Glomerular visceral epithelial cell (primary cell): Measurements from ENCODE around the gene CLSTN2.
A peak's percentile ranks its signal among the peaks of the same experiment; 100 is the strongest.

Experiments
- DNase-seq: peaks from one replicate; pipeline ENCODE4 v3.0.0-alpha.2; 2016; ENCODE audit errors: extremely low spot score

The CLSTN2 gene

GRCh38 chr3:140593766-140594165 lies 658.8 kb downstream of the CLSTN2 start:
- no peak for DNase-seq

DNA sequence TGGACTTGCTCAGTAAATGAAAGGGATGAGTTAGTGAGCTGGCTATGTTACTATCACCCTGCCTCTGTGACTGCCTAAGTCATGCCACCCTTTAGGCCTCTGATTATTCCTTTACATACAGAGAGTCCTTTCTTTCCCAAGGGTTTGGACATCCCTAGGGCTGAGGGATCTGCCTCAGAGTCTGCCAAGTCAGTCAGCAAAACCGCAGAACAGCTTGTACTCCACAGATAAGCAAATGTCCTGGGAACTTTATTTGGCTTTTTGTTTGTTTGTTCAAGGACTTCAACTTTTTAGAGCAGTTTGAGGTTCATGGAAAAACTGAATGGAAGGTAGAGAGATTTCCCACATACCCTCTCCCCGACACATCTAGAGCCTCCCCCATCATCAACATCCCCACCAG lies 660.3 kb downstream of the CLSTN2 start:
- no peak for DNase-seq

- DNase-seq = no peak
These were observed 662.4 kb downstream of the CLSTN2 start for GRCh38 chr3:140597364-140597763.

GRCh38 chr3:140597792-140598191 lies 662.8 kb downstream of the CLSTN2 start:
- no peak for DNase-seq

- no peak for DNase-seq
These were observed 664.0 kb downstream of the CLSTN2 start for GRCh38 chr3:140599009-140599408.

DNA sequence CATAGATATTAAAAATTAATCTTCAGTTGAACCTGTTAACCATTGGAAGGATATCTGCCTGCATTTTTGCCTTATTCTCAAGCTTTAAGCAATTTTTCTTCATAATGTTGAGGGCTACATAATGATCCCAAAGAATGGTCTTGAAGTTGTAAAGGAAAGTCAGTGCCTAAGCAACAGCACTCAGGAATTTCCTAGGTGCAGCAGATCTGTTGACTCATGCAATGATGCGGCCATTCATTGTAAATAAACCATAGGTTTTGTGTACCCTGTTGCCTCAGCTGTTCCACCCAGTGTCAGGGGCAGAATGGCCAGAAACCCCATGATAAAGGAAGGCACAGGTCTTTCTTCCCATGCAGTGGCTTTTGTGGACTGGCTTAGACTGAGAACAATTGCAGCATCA lies 664.5 kb downstream of the CLSTN2 start:
- DNase-seq = no peak

GRCh38 chr3:140601881-140602280 lies 666.9 kb downstream of the CLSTN2 start:
- no peak for DNase-seq

GRCh38 chr3:140602781-140603180 lies 667.8 kb downstream of the CLSTN2 start:
- peak; percentile 74 for DNase-seq

- no peak for DNase-seq
These were observed 668.8 kb downstream of the CLSTN2 start for GRCh38 chr3:140603766-140604165.

DNA sequence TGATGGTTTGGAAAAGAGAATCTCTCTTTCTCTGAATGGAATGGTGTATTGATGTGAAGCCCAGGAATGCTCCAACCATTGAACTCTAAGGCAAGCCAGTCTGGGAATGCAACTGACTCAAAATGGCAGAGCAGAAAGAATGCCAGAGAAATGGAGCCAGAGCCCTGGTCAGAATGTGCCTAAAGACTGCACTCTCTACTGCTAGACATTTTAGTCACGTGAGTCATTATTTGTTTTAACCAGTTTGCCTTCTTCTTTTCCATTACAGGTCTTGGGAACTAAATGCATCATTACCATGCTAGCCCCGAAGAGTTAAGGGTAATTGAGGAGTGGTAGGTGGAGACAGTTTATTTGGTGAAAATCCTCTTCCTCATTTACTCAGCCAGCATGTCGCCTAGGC lies 675.6 kb downstream of the CLSTN2 start:
- no peak for DNase-seq

- DNase-seq = no peak
These were observed 679.0 kb downstream of the CLSTN2 start for GRCh38 chr3:140614001-140614400.

DNA sequence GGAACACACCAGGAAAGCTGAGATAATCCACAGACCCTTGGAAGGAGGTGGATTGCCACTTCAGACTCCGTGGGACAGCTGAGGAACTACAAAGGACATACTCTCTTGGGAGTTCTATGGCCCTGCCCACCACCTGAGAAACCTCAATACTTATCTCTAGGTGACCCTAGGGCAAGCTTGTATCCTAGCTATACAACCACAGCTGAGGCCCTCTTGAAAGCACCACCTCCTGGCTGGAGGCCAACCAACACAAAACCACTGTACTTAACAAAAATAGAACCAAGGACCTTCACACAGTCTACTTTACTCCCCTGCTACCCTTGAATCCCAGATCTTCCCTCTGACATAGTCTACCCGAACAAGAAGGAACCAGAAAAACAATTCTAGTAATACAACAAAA lies 682.1 kb downstream of the CLSTN2 start:
- DNase-seq = no peak

DNA sequence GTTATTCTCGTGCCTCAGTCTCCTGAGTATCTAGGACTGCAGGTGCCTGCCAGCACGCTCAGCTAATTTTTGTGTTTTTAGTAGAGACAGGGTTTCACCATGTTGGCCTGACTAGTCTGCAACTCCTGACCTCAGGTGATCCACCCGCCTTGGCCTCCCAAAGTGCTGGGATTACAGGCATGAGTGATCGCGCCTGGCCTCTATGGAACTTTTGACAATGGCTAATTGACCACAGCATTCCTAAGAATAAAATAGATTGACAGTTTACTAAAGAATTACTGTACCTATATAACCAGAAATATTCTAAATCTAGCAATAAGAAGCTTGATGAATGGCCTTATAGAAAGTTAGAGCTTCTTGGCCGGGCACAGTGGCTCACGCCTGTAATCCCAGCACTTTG lies 691.9 kb downstream of the CLSTN2 start:
- DNase-seq = peak; percentile 64
